HG03159 (cell line): ENCODE results near the gene SWT1.
A peak's percentile ranks its signal among the peaks of the same experiment; 100 is the strongest.

Experiments
- ATAC-seq: cut with Tn5 transposase; IDR thresholded peaks from one replicate; pipeline ENCODE4 v1.9.1; 2021; ENCODE audit warnings: mild to moderate bottlenecking, moderate library complexity; ENCODE audit not compliant: unreplicated experiment

The SWT1 gene

DNA sequence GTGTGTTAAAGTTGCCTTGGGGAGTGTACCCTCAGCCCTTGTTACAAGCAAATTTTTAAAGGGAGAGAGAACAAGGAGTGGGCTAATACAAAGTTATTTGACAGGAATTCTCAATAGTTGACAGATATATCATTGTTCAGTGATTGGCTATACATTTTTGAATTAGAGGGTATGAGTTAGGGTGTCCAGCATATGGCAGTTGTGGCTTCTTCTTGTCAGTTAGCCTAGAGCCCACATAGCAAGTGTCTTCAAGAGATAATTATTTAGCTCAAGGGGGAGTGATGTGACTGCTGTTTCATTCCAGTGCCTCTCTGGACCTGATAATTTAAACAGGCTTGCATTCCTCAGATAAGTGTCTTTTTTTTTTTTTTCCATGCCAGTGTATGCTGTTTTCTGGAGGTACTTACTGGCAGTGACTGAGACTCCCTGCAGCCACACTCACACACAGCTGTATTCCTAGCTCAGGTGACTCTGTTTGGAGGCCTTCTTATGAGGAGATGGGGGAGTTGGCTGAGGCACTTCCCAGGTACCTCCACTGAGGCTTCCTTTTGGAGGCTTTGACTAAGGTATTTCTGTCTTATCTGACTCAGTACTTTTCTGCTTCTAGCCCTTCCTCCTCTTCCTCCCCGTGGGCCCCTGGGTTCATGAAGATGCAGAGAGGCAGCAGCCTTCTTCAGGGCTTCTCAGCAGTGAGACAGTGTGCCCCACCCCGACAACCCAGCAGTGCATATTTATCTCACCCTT is 127.7 kb downstream of the SWT1 start:
- no peak for ATAC-seq

DNA sequence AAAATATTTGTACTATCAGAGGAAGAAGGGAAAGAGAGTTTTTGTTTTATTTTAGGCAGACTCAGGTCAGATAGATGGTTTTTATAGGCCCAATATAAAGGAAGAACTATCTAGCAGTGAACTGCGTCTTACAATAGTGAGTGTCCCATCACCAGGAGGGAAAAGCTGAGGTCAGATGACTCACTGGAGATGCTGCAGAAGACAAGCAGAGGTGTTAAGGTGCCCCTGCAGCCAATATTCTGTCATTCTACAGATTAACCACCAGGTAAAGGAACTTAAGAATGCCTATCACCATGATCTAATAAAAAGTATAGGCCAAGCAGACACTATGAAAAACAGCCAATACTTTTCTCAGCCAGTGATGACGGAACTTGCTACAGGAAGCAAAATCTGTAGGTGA is 130.5 kb downstream of the SWT1 start:
- ATAC-seq: no peak

DNA sequence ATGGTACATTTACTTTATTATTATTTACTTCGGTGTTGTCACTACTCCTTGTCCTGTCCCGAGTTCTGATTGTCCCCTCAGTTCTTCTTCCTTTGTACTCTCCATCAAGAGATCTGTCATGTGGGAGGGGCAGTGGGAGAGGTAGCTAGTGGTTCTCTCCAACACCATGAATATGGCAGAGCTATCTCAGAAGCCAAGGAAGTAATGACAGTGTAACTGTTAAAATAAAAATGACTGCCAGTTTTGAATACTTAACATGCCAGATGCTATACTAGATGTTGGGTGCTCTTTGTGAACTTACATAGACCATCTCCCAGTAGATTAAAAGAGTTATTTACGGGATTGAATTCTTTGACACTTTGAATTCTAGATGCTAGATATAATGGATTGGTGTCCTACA is 131.5 kb downstream of the SWT1 start:
- no peak for ATAC-seq

- ATAC-seq: no peak
Measured at GRCh38 chr1:185289880-185290279, 132.9 kb downstream of the SWT1 start.

DNA sequence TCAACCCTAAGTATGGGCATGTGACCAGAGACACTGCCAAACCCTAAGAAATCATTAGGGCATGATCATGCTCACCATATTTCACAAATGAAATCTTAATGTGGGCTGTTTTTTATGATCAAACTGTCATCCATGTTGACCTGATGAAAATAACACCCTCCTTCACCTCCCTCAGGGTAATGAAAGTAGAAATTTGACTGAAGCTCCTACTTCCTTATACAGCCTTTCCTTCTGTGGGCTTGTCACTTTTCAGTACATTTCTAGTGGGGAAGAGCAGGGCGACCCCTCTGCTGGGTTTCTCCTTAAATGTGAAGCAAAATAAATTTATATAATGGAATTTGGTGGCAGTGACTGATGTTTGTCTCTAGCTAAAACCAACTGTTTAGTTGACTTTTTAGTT is 134.2 kb downstream of the SWT1 start:
- no peak for ATAC-seq

DNA sequence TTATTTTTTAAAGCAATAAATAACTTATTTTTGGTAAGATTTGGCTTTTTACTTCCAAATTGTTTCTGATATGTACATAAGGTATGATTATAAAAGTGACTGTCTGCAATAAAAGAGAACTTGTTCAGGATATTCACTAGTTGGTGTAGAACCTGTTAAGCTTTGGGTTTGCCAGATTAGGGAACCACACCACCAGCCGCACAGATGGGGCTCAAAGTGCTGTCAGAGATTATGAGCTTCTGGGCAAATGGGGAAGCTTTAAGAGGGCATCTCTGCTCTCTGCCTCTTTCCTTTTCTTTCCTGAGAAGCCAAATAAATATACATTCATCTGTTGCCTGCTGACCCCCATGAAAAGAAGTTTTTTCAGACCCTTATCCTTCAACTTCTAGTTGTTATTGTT is 134.7 kb downstream of the SWT1 start:
- no peak for ATAC-seq

GRCh38 chr1:185292237-185292636 is 135.3 kb downstream of the SWT1 start:
- ATAC-seq: no peak

- no peak for ATAC-seq
Measured at GRCh38 chr1:185293967-185294542, 137.1 kb downstream of the SWT1 start.

DNA sequence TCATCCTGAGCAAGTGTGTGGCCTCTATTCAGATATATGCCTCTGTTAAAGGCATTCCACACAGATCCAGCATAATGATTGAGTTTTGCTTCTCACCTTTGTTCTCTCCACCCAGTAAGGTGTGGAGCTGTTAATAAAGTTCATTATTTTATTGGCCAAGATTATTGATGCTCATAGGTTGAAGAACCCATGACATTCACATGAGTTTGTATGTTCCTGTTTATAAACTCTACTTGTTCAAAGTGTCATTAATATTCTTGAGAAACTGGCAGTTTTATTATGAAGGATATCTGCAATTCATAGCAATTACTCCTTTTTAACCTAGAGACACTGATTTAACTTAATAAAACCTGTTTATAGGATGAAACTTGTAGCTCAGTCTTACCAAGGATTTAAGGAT is 138.1 kb downstream of the SWT1 start:
- no peak for ATAC-seq

GRCh38 chr1:185297982-185298381 is 141.0 kb downstream of the SWT1 start:
- no peak for ATAC-seq

DNA sequence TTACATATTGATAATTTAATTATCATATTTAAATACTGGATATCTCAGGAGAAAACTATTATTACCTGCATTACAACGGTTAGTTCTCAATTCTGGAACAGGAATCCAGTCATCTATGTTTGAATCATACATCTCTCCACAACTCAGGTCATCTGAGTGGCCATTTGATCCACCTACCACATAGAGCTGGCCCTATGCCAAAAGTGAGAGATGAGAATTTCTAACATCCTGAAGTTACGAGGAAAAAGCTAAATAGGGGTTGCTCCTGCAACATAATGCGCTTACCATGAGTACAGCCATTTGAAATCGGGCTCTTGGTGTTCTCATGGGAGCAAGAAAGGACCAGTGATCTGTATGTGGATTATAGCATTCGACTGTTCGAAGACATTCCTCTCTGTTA is 143.2 kb downstream of the SWT1 start:
- ATAC-seq: no peak

GRCh38 chr1:185305419-185305818 is 148.5 kb downstream of the SWT1 start:
- ATAC-seq: no peak

DNA sequence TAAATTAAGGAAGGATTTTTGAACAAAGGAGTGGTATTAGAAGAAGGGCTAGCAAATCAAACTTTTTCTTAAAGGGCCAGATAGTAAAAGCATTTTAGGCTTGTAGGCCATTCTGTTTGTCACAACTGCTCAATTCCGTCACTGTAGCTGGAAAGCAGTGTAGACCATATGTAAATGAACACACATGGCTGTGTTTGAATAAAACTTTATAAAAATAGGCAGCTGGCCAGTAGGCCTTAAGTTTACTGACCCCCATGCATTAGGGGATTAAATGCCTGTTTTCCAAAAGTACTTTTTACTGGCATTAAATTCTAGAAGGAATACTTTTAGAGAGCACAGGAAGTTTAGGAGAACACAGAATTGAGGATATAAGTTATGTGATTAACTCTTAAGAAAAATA is 151.2 kb downstream of the SWT1 start:
- no peak for ATAC-seq

GRCh38 chr1:185309566-185309965 is 152.6 kb downstream of the SWT1 start:
- ATAC-seq: no peak

DNA sequence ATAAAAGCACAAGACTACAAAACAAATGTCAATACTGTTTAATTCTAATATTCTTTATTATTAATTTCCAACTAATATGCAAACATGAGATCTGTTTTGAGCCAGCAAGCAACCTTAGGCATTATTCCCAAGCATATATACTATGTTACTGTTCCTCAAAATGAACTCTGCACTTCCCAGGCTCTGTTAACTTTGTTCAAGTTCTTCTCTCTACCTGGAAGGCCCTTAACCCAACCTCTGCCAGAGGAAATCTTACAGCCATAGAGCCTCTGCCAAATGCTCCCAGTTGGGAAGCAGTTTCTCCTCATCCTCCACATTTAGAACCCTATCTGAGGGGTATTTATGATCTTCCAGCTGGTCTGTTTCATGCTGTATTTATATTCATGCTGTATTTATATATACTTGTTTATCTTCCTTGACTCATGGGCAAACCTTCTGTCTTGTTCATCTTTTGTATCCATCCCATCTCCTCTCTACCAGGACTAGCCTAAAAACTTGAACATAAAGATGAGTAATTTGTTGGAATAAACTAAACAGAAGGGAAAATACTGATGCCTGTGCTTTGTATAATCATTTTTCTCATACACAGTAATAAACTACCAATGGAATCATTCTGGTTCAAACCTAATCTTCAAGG is 154.7 kb downstream of the SWT1 start:
- ATAC-seq: no peak

DNA sequence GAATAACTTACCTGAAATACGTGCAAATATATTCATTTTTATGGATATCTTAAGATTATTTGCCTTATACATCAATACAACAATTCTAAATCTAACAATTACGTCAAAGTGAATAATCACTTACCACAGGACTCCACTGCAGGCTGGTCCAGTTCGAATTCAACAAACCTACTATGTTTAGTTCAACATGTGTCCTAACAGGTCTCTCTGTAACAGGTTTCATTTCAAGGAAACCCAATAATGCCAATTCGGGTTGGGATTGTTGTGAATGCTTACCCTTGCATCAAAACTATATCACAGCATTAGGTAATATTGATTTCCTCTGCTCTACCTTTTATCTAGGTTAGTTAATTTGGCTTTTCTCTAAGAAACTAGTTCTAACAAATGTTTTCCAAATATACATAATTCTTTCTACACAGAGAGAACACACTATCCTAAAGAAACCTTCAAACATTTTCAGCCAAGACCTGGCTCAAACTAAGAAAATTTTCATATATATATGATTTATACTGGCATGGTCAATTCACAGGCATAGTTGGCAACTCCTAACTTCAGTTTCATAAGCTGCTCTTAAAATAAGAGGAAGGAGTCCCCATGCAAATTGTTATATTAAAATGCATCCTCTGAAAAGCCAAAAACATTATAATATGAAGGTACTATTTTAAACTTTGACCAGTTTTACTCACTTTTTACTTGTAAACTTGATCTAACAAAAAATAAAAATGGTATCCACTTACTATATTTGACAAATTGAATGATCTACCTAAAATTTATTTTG is 155.6 kb downstream of the SWT1 start:
- no peak for ATAC-seq

GRCh38 chr1:185314411-185314810 is 157.4 kb downstream of the SWT1 start:
- ATAC-seq: no peak

GRCh38 chr1:185315445-185316071 is 158.6 kb downstream of the SWT1 start:
- peak; percentile 1 for ATAC-seq

GRCh38 chr1:185316163-185317033 is 159.4 kb downstream of the SWT1 start:
- ATAC-seq: peak; percentile 48
